ENCODE data around the gene USP19.

The USP19 gene

GRCh38 chr3:49081429-49081828 lies 39.2 kb downstream of the USP19 start:
- Histone ChIP-seq H2AFZ (no peak overlapping the region), H3K27me3 (ENCODE audit: control insufficient read depth, insufficient read depth, low read length) (no peaks in the 10 kb centered on the region), H3K36me3 (ENCODE audit: control insufficient read depth, insufficient read depth, low read length) (no peaks in the 10 kb centered on the region), H3K4me3 (ENCODE audit: low read depth, low read length) (no peak overlapping the region), H3K79me2 (peaks cover 79% of the 10 kb centered on the region), H3K4me1 (no peaks in the 10 kb centered on the region), H3K27ac (no peak overlapping the region), H3K9ac (no peak overlapping the region), H3K4me2 (ENCODE audit: low read length) (no peak overlapping the region), H3K9me3 (ENCODE audit: control insufficient read depth, low read length) (no peaks in the 10 kb centered on the region)
- no peak for TF ChIP-seq CTCF (IDR thresholded peaks at IDR 0.05)

GRCh38 chr3:49079270-49079669 lies 41.4 kb downstream of the USP19 start:
- no peaks in the 10 kb centered on the region for H3K27me3 ChIP-seq (ENCODE audit: control insufficient read depth, insufficient read depth, low read length)
- no peaks in the 10 kb centered on the region for H3K36me3 ChIP-seq (ENCODE audit: control insufficient read depth, insufficient read depth, low read length)
- no peak overlapping the region for H3K9ac ChIP-seq
- H3K27ac ChIP-seq = no peak overlapping the region
- no peaks in the 10 kb centered on the region for H3K9me3 ChIP-seq (ENCODE audit: control insufficient read depth, low read length)
- no peaks in the 10 kb centered on the region for H3K4me1 ChIP-seq
- peaks cover 77% of the 10 kb centered on the region for H3K79me2 ChIP-seq
- no peak overlapping the region for H3K4me3 ChIP-seq (ENCODE audit: low read depth, low read length)
- no peak overlapping the region for H2AFZ ChIP-seq
- no peak overlapping the region for H3K4me2 ChIP-seq (ENCODE audit: low read length)
- TF ChIP-seq CTCF (IDR thresholded peaks at IDR 0.05) = no peak

GRCh38 chr3:49076646-49077045 lies 44.0 kb downstream of the USP19 start:
- H2AFZ ChIP-seq = no peak overlapping the region
- no peaks in the 10 kb centered on the region for H3K27me3 ChIP-seq (ENCODE audit: control insufficient read depth, insufficient read depth, low read length)
- no peak overlapping the region for H3K27ac ChIP-seq
- H3K79me2 ChIP-seq = peaks cover 72% of the 10 kb centered on the region
- H3K4me3 ChIP-seq (ENCODE audit: low read depth, low read length) = no peak overlapping the region
- H3K9me3 ChIP-seq (ENCODE audit: control insufficient read depth, low read length) = no peaks in the 10 kb centered on the region
- no peak overlapping the region for H3K4me2 ChIP-seq (ENCODE audit: low read length)
- H3K36me3 ChIP-seq (ENCODE audit: control insufficient read depth, insufficient read depth, low read length) = no peaks in the 10 kb centered on the region
- TF ChIP-seq CTCF (IDR thresholded peaks at IDR 0.05) = no peak
- no peak overlapping the region for H3K9ac ChIP-seq
- no peaks in the 10 kb centered on the region for H3K4me1 ChIP-seq

GRCh38 chr3:49076116-49076515 lies 44.5 kb downstream of the USP19 start:
- Histone ChIP-seq H3K4me2 (ENCODE audit: low read length) (no peak overlapping the region), H3K36me3 (ENCODE audit: control insufficient read depth, insufficient read depth, low read length) (no peaks in the 10 kb centered on the region), H3K9me3 (ENCODE audit: control insufficient read depth, low read length) (no peaks in the 10 kb centered on the region), H3K9ac (no peak overlapping the region), H2AFZ (no peak overlapping the region), H3K27ac (no peak overlapping the region), H3K4me1 (no peaks in the 10 kb centered on the region), H3K79me2 (peaks cover 72% of the 10 kb centered on the region), H3K4me3 (ENCODE audit: low read depth, low read length) (no peak overlapping the region), H3K27me3 (ENCODE audit: control insufficient read depth, insufficient read depth, low read length) (no peaks in the 10 kb centered on the region)
- TF ChIP-seq CTCF (IDR thresholded peaks at IDR 0.05) = no peak

Data from parathyroid adenoma (tissue), 2 donors.